Neural cell (in vitro differentiated cells): Measurements from ENCODE around the gene OVCA2.

ENCODE experiments used
- EP300 ChIP-seq: fragments of 450-650 bp; conservative IDR thresholded peaks from 2 replicates; pipeline ENCODE4 v1.6.1; 2014; ENCODE audit warnings: antibody characterized with exemption, mild to moderate bottlenecking, moderate library complexity; ENCODE audit not compliant: poor library complexity, severe bottlenecking
- EZH2 ChIP-seq: fragments of 200-600, 300-800 bp; shearing (Covaris generic), sonication (generic); IDR thresholded peaks from 2 replicates; pipeline ENCODE4 v1.6.1; 2014; ENCODE audit warnings: antibody characterized with exemption, low read length, borderline replicate concordance, mild to moderate bottlenecking; ENCODE audit not compliant: insufficient read depth, poor library complexity, severe bottlenecking
- POLR2AphosphoS5 ChIP-seq: IDR thresholded peaks from 2 replicates; pipeline ENCODE4 v1.6.1; 2012
- RAD21 ChIP-seq: fragments of 450-650 bp; conservative IDR thresholded peaks from 2 replicates; pipeline ENCODE4 v1.6.1; 2014; ENCODE audit warnings: antibody characterized with exemption, mild to moderate bottlenecking, moderate library complexity
- SMC3 ChIP-seq: fragments of 450-650 bp; conservative IDR thresholded peaks from 2 replicates; pipeline ENCODE4 v1.6.1; 2014; ENCODE audit warnings: antibody characterized with exemption, mild to moderate bottlenecking, moderate library complexity; ENCODE audit not compliant: poor library complexity
- TF ChIP-seq, protein P1 (sequence below): fragments of 450-650 bp; IDR thresholded peaks from 2 replicates; pipeline ENCODE4 v1.5.1; 2014; ENCODE audit warnings: antibody characterized with exemption, mild to moderate bottlenecking, moderate library complexity; ENCODE audit not compliant: poor library complexity, severe bottlenecking
- TF ChIP-seq, protein P2 (sequence below): IDR thresholded peaks from 2 replicates; pipeline ENCODE4 v1.6.1; 2012; ENCODE audit warnings: borderline replicate concordance

DNA sequence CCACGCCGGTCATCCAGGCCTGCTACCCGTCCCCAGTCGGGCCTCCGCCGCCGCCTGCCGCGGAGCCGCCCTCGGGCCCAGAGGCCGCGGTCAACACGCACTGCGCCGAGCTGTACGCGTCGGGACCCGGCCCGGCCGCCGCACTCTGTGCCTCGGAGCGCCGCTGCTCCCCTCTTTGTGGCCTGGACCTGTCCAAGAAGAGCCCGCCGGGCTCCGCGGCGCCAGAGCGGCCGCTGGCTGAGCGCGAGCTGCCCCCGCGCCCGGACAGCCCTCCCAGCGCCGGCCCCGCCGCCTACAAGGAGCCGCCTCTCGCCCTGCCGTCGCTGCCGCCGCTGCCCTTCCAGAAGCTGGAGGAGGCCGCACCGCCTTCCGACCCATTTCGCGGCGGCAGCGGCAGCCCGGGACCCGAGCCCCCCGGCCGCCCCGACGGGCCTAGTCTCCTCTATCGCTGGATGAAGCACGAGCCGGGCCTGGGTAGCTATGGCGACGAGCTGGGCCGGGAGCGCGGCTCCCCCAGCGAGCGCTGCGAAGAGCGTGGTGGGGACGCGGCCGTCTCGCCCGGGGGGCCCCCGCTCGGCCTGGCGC, 15.4 kb downstream of the OVCA2 start:
- TF ChIP-seq, protein P1, sequence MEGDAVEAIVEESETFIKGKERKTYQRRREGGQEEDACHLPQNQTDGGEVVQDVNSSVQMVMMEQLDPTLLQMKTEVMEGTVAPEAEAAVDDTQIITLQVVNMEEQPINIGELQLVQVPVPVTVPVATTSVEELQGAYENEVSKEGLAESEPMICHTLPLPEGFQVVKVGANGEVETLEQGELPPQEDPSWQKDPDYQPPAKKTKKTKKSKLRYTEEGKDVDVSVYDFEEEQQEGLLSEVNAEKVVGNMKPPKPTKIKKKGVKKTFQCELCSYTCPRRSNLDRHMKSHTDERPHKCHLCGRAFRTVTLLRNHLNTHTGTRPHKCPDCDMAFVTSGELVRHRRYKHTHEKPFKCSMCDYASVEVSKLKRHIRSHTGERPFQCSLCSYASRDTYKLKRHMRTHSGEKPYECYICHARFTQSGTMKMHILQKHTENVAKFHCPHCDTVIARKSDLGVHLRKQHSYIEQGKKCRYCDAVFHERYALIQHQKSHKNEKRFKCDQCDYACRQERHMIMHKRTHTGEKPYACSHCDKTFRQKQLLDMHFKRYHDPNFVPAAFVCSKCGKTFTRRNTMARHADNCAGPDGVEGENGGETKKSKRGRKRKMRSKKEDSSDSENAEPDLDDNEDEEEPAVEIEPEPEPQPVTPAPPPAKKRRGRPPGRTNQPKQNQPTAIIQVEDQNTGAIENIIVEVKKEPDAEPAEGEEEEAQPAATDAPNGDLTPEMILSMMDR, result no peak
- no peak for TF ChIP-seq EZH2
- TF ChIP-seq EP300, result no peak
- no peak for TF ChIP-seq SMC3
- TF ChIP-seq POLR2AphosphoS5, result no peak
- no peak for TF ChIP-seq RAD21
- TF ChIP-seq, protein P2, sequence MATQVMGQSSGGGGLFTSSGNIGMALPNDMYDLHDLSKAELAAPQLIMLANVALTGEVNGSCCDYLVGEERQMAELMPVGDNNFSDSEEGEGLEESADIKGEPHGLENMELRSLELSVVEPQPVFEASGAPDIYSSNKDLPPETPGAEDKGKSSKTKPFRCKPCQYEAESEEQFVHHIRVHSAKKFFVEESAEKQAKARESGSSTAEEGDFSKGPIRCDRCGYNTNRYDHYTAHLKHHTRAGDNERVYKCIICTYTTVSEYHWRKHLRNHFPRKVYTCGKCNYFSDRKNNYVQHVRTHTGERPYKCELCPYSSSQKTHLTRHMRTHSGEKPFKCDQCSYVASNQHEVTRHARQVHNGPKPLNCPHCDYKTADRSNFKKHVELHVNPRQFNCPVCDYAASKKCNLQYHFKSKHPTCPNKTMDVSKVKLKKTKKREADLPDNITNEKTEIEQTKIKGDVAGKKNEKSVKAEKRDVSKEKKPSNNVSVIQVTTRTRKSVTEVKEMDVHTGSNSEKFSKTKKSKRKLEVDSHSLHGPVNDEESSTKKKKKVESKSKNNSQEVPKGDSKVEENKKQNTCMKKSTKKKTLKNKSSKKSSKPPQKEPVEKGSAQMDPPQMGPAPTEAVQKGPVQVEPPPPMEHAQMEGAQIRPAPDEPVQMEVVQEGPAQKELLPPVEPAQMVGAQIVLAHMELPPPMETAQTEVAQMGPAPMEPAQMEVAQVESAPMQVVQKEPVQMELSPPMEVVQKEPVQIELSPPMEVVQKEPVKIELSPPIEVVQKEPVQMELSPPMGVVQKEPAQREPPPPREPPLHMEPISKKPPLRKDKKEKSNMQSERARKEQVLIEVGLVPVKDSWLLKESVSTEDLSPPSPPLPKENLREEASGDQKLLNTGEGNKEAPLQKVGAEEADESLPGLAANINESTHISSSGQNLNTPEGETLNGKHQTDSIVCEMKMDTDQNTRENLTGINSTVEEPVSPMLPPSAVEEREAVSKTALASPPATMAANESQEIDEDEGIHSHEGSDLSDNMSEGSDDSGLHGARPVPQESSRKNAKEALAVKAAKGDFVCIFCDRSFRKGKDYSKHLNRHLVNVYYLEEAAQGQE, result no peak
